Stimulated activated CD4-positive, alpha-beta T cell treated with anti-CD3 and anti-CD28 coated beads, Interleukin-1b, Interleukin-23, amount 100 ng/mL, for 4 hours (primary cell): ENCODE data around the gene CD69.
A peak's percentile ranks its signal among the peaks of the same experiment; 100 is the strongest.
"Not testable (repeated sequence)": the region's sequence is repeated elsewhere in the genome, so short reads cannot be mapped to it uniquely, and the experiment has no call there.

ENCODE experiments used
- DNase-seq, 2 donors: peaks; one replicate each; pipeline ENCODE4 v3.0.0-alpha.2; 2020; ENCODE audit warnings: low read depth in 2 of 2

The CD69 gene

GRCh38 chr12:9719790-9720189 lies 40.9 kb downstream of the CD69 start:
- no peak for DNase-seq

- DNase-seq: no peak
Measured at GRCh38 chr12:9718968-9719367, 41.7 kb downstream of the CD69 start.

DNA sequence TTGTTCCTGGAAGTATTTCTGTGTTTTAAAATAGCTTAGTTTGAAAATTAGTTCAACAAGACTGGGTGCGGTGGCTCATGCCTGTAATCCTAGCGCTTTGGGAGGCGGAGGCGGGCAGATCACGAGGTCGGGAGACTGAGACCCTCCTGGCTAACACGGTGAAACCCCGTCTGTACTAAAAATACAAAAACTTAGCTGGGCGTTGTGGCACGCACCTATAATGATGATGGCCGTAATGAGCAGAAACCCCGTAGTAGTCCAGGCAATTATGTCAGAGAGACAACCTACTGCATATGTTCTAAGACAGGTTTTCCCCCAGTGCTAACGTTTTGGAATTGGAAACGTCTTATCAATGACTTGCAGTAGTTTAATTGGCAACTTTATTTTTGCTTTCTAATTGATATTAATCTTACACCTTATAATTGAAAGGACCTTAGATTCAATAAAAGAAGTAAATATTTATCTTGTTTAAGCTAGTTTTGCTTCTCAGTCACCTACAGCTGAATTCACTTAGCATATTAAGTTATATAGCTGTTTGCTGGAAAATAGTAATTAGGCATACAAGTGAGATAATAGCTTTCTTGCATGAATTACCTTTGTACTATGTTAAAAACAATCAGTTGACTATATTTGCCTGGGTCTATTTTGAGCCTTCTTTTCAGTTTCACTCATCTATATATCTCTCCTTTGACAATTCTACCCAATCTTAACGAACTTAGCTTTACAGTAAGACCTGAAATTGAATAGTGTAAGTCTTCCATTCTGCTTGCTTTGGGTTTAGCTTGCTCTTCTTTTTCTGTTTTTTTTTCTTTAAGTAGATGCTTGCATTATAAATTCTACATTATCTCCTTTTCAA lies 43.4 kb downstream of the CD69 start:
- no peak for DNase-seq

DNA sequence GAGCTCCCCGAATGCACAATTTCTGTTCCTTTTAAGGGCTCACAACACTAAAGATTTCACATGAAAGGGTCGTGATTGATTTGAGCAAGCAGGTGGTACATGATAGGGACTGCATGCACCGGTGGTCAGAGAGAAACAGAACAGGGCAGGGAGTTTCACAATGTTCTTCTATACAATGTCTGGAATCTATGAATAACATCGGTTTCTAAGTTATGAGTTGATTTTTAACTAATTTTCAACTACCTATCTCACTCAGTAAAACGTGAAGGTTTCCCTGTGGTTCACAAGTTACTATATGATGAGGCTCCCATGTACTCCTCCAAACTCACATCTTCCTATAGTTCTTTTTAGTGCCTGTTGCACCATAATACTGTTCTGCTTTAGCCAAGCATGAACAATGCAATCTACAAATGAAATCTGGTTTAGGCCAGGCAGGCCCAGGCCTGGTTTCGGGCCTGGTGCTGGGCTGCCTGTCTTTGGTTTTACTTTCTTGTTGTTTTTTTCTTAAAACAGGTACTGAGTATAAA lies 47.6 kb downstream of the CD69 start:
- not testable (repeated sequence) for DNase-seq

DNA sequence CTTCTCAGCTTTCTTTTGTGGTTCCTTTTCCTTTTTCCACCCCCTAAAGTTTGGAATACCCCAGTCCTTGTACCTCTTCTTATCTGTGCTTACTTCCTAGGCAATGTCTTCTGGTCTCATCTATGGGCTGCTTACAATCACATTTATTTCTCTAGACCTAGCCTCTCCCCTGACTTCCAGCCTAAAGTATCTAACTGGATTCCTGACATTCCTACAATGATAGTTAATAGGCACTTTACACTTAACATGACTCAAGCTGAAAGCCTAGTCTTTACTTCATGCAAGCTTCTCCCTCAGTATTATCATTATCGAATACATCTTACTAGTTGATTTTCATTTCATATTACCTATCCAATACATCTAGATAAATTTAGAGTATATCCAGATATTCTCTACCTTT lies 49.0 kb downstream of the CD69 start:
- DNase-seq: no peak

DNA sequence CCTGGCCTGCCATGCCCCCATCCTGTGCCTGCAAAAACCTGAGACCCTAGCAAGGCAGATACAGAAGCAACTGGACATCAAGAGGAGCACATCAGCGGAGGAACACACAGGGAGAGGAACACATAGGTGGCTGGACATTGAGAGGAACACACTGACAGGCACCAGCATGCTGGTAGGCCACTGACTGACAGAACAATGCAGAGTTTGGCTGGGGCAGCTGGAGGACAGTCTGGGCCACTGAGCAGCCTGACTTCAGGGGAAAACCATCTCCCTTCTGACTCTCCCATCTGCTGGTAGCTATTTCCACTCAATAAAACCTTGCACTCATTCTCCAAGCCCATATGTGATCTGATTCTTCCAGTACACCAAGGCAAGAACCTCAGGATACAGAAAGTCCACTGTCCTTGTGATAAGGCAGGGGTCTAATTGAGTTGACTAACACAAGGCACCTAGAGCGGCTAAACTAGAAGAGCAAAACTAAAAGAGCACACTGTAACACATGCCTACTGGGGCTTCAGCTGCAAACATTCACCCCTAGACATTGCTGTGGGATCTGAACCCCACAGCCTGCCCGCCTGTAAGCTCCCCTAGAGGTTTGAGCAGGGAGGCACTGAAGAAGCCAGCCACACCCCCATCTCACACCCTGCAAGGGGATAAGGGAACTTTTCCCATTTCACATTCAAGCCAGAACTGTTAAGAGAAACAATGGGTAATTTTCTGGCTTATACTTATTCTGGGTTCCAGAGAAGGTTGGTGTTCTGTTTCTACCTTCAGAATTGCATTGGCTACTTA lies 49.9 kb downstream of the CD69 start:
- no peak for DNase-seq

DNA sequence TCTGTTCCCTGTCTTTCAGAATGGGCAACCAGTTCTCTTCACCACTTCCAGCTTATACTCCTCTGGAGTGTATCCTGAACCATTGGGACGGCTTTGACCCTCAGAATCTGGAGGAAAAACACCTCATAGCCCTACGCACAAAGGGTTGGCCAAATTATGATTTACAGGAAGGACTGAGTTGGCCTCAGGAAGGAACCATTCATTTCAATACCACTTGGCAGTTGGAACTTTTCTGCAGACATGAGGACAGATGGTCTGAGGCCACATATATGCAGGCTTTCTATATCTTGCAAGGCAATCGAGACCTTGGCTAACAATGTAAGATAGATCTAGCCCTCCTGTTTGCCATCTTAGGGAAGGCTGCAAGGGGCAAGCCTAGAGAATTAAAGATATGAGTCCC lies 51.8 kb downstream of the CD69 start:
- DNase-seq: no peak

DNA sequence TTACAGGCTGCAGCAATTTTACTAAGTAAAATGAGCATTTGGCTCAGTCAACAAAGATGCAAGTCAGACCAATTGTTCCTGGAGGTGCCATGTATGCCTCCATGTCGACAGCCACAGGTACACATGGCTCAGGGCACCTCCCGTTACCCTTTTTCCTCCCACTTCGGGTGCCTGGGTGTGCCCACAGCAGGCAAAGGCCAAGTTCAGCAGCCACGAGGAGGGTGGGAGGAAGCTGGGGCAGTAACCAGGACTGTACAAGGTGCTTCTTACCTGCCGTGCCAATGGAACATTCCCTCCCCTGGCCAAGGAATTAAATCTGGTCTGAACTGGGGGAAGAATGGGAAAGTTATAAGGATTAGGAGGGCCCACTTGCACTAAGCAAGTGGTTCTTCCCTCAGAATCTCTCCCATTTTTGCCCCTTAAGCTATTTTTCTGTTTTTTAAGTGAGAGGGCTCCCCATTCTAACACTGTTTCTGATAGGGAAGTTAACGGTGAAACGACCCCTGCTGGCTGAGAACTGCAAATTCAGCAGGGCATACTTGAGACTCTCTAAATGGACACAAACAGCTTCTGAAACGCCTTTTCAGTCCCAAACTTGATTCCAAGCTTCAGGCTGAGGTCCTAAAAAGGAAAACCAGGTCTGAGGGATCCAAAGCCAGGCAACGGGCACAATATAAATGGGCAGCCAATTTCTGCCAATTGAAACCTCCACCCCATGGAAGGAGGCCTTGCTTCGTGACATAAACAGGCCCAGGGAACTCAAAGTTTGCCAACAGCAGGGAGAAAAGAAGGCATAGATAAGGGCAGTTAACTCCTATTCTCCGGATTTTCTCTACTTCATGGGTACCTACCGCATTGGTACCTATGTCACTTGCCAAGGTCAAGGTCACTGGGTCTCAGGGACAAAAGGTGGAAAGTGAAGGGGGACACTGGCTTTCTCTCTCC lies 52.6 kb downstream of the CD69 start:
- peak; percentile 45 to 57 for DNase-seq

DNA sequence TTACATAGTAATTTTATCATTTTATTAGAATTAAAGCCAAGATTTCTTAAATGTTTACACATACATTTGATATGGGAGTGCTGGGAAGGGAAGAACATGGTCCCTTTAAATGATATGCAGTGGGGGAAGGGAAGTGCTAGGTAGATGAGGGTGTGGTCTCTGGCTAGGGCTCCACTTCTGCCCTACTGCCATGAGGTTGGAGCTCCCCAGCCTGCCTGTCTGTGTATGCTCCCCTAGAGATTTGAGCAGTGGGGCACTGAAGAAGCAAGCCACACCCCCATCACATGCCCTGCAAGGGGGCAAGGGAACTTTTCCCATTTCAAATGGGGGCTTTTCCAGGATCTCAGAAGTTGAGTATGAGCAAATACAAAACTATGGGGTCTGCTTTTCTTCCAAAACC lies 53.3 kb downstream of the CD69 start:
- DNase-seq: no peak

DNA sequence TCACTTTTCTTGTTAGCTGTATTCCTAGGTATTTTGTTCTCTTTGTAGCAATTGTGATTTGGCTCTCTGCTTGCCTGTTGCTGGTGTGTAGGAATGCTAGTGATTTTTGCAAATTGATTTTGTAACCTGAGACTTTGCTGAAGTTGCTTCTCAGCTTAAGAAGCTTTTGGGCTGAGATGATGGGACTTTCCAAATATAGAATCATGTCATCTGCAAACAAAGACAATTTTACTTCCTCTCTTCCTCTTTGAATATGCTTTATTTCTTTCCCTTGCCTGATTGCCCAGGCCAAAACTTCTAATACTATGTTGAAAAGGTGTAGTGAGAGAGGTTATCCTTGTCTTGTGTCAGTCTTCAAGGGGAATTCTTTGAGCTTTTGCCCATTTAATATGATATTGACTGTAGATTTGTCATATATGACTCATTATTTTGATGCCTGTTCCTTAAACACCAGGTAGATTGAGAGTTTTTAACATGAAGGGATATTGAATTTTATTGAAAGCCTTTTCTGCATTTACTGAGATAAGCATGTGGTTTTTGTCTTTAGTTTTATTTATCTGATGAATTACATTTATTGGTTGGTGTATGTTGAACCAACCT lies 54.5 kb downstream of the CD69 start:
- DNase-seq: no peak

DNA sequence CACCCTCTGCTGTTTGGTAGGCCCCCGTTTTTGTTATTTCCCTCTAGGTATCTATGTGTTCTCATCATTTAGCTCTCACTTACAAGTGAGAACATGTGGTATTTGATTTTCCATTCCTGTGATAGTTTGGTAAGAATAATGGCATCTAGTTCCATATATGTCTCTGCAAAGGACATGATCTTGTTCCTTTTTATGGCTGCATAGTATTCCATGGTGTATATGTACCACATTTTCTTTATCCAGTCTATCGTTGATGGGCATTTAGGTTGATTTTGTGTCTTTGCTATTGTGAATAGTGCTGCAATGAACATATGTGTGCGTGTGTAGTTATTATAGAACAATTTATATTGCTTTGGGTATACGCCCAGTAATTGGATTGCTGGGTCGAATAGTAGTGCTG lies 56.1 kb downstream of the CD69 start:
- DNase-seq: not testable (repeated sequence)
